Forelimb muscle (tissue), 1 donor: Measurements from ENCODE around the gene MCEE. TPM values are rescaled to one million over a fixed set of nuclear protein-coding genes. Genes with fewer than 3 reads are reported as not detected.

Experiments used
- polyA plus RNA-seq: library from polyadenylated mRNA; unstranded; fragments of 120-200 nt; gene quantifications from one replicate; pipeline ENCODE4 v1.2.1, GENCODE V29; 2013; ENCODE audit not compliant: insufficient read length

The MCEE gene
- polyA plus RNA-seq, 1 donor, result 24.4 TPM

Other genes starting within 250 kb of the MCEE start
- 2.8 TPM for gene VAX2, start 229.7 kb downstream of the MCEE start, polyA plus RNA-seq
- 2.1 TPM for gene ATP6V1B1, start 194.3 kb downstream of the MCEE start, polyA plus RNA-seq
- gene ANKRD53, start 151.6 kb downstream of the MCEE start, polyA plus RNA-seq, result 1.6 TPM
- 34.2 TPM for gene TEX261, start 135.4 kb downstream of the MCEE start, polyA plus RNA-seq
- gene NAGK, start 61.6 kb downstream of the MCEE start, polyA plus RNA-seq, result 68.9 TPM
- gene MPHOSPH10, start 405 bp upstream of the MCEE start, polyA plus RNA-seq, result 29.2 TPM
- gene PAIP2B, start 96.9 kb upstream of the MCEE start, polyA plus RNA-seq, result 5.1 TPM
- 102 TPM for gene ZNF638, start 201.6 kb upstream of the MCEE start, polyA plus RNA-seq